IMR-90 (cell line): ENCODE results near the gene BTN1A1. TPM values are rescaled to one million over a fixed set of nuclear protein-coding genes. Genes with fewer than 3 reads are reported as not detected.
A peak's percentile ranks its signal among the peaks of the same experiment; 100 is the strongest.

Experiments used
- ATAC-seq: fragments of 200-7000 bp; cut with Tn5 transposase; 2 replicates; pipeline ENCODE4 v1.9.1; 2020; ENCODE audit warnings: low read depth, mild to moderate bottlenecking, moderate library complexity
- BruUV-seq: library from RNA; stranded (reverse); fragments of 400-500 nt; replicated peaks from 2 replicates; lab custom pipeline; 2021; lab: Mats Ljungman, UMichigan
- CTCF ChIA-PET: fragments of 300-600 bp; formaldehyde crosslinking; extraction: SDS; loops from one replicate; lab custom pipeline; 2021; ENCODE audit warnings: antibody characterized with exemption; lab: Yijun Ruan, JAX
- POLR2A ChIA-PET: fragments of 300-600 bp; sonication (Branson Sonifier 250); formaldehyde crosslinking; loops from one replicate; lab custom pipeline; 2022; ENCODE audit warnings: antibody characterized with exemption; ENCODE audit not compliant: unreplicated experiment; lab: Charles Lee
- DNase-seq: peaks from one replicate; pipeline ENCODE4 v3.0.0; 2013
- H2AFZ ChIP-seq: replicated peaks from 2 replicates; pipeline ENCODE3; 2013; ENCODE audit warnings: low read length, mild to moderate bottlenecking; ENCODE audit not compliant: poor library complexity
- H2AK5ac ChIP-seq: 2 replicates; pipeline ENCODE4 v1.6.1; 2013; ENCODE audit warnings: low read depth, low read length, inconsistent platforms
- H2AK9ac ChIP-seq: replicated peaks from 2 replicates; pipeline ENCODE3; 2013; ENCODE audit warnings: mild to moderate bottlenecking, low read depth, low read length, moderate library complexity; ENCODE audit not compliant: poor library complexity
- H2BK120ac ChIP-seq: 2 replicates; pipeline ENCODE4 v1.6.1; 2013; ENCODE audit warnings: low read depth, low read length, inconsistent platforms
- H2BK15ac ChIP-seq: 3 replicates; pipeline ENCODE4 v1.6.1; 2013; ENCODE audit warnings: low read depth, low read length, inconsistent platforms
- H2BK20ac ChIP-seq: 2 replicates; pipeline ENCODE4 v1.6.1; 2013; ENCODE audit warnings: low read depth, mild to moderate bottlenecking, inconsistent platforms, low read length, moderate library complexity
- H2BK5ac ChIP-seq: 2 replicates; pipeline ENCODE4 v1.6.1; 2013; ENCODE audit warnings: mild to moderate bottlenecking, low read depth, low read length, inconsistent platforms; ENCODE audit not compliant: poor library complexity, severe bottlenecking
- H3K14ac ChIP-seq: replicated peaks from 2 replicates; pipeline ENCODE4 v1.6.1; 2013; ENCODE audit warnings: low read depth, low read length, inconsistent platforms
- H3K18ac ChIP-seq: 2 replicates; pipeline ENCODE4 v1.6.1; 2013; ENCODE audit warnings: low read depth, low read length, control low read depth
- H3K23ac ChIP-seq: 2 replicates; pipeline ENCODE4 v1.6.1; 2013; ENCODE audit warnings: low read depth, low read length, inconsistent platforms
- H3K27ac ChIP-seq: 2 replicates; pipeline ENCODE4 v1.5.1; 2013; ENCODE audit warnings: mild to moderate bottlenecking, control low read depth, low read length; ENCODE audit not compliant: insufficient read depth
- H3K27me3 ChIP-seq: 2 replicates; pipeline ENCODE4 v1.6.1; 2013; ENCODE audit warnings: low read length; ENCODE audit not compliant: control insufficient read depth, insufficient read depth
- H3K36me3 ChIP-seq: 2 replicates; pipeline ENCODE4 v1.6.1; 2013; ENCODE audit warnings: low read length, mixed read lengths; ENCODE audit not compliant: control insufficient read depth, insufficient read depth
- H3K4ac ChIP-seq: 2 replicates; pipeline ENCODE4 v1.6.1; 2013; ENCODE audit warnings: low read depth, low read length, inconsistent platforms
- H3K4me1 ChIP-seq: 2 replicates; pipeline ENCODE4 v1.6.1; 2013; ENCODE audit warnings: low read length, mixed read lengths; ENCODE audit not compliant: control insufficient read depth, insufficient read depth
- H3K4me2 ChIP-seq: 2 replicates; pipeline ENCODE4 v1.6.1; 2013; ENCODE audit warnings: low read depth, mild to moderate bottlenecking, control low read depth, low read length, moderate library complexity
- H3K4me3 ChIP-seq: 2 replicates; pipeline ENCODE4 v1.5.1; 2013; ENCODE audit warnings: low read depth, mild to moderate bottlenecking, control low read depth, low read length, moderate library complexity; ENCODE audit not compliant: insufficient read depth
- H3K56ac ChIP-seq: 2 replicates; pipeline ENCODE4 v1.6.1; 2013; ENCODE audit warnings: low read length, inconsistent platforms; ENCODE audit not compliant: insufficient read depth; ENCODE audit errors: extremely low read depth
- H3K79me1 ChIP-seq, 2 experiments: 2 replicates each; pipeline ENCODE4 v1.6.1; 2013; ENCODE audit warnings: low read length in 2 of 2, inconsistent platforms in 1 of 2, low read depth in 1 of 2
- H3K9ac ChIP-seq: 2 replicates; pipeline ENCODE4 v1.6.1; 2013; ENCODE audit warnings: low read depth, low read length, control low read depth
- H3K9me1 ChIP-seq: 2 replicates; pipeline ENCODE4 v1.6.1; 2013; ENCODE audit warnings: low read length, inconsistent platforms; ENCODE audit not compliant: insufficient read depth
- H3K9me3 ChIP-seq: 2 replicates; pipeline ENCODE4 v1.6.1; 2013; ENCODE audit warnings: low read length; ENCODE audit not compliant: control insufficient read depth, insufficient read depth
- H4K20me1 ChIP-seq: 2 replicates; pipeline ENCODE4 v1.6.1; 2013; ENCODE audit warnings: low read length, inconsistent platforms; ENCODE audit not compliant: insufficient read depth
- H4K5ac ChIP-seq: 2 replicates; pipeline ENCODE4 v1.6.1; 2013; ENCODE audit warnings: mild to moderate bottlenecking, low read depth, low read length, control low read depth
- H4K8ac ChIP-seq, 2 experiments: 2 replicates each; pipeline ENCODE4 v1.6.1; 2013; ENCODE audit warnings: low read depth in 2 of 2, low read length in 2 of 2, control low read depth in 1 of 2, inconsistent platforms in 1 of 2
- H4K91ac ChIP-seq: 2 replicates; pipeline ENCODE4 v1.6.1; 2013; ENCODE audit warnings: low read depth, low read length, inconsistent platforms; ENCODE audit not compliant: insufficient read depth
- BHLHE40 ChIP-seq: fragments of 150-350 bp; IDR thresholded peaks from 2 replicates; pipeline ENCODE4 v1.6.1; 2016; ENCODE audit warnings: mild to moderate bottlenecking, low read depth, low read length
- CEBPB ChIP-seq: IDR thresholded peaks from 2 replicates; pipeline ENCODE4 v1.6.1; 2012; ENCODE audit warnings: low read depth, low read length, improper control_type of control experiment
- CHD1 ChIP-seq: IDR thresholded peaks from 2 replicates; pipeline ENCODE4 v1.6.1; 2012; ENCODE audit warnings: low read depth, low read length, improper control_type of control experiment
- FOS ChIP-seq: fragments of 150-350 bp; IDR thresholded peaks from 2 replicates; pipeline ENCODE4 v1.6.1; 2016; ENCODE audit warnings: low read depth, low read length
- MAFK ChIP-seq: IDR thresholded peaks from 2 replicates; pipeline ENCODE4 v1.6.1; 2012; ENCODE audit warnings: low read depth, low read length, improper control_type of control experiment
- MAZ ChIP-seq: IDR thresholded peaks from 2 replicates; pipeline ENCODE4 v1.6.1; 2012; ENCODE audit warnings: low read depth, mild to moderate bottlenecking, low read length, improper control_type of control experiment, moderate library complexity, borderline replicate concordance
- MXI1 ChIP-seq: IDR thresholded peaks from 2 replicates; pipeline ENCODE4 v1.6.1; 2012; ENCODE audit warnings: low read depth, mild to moderate bottlenecking, low read length, moderate library complexity, borderline replicate concordance
- NFE2L2 ChIP-seq: fragments of 150-350 bp; IDR thresholded peaks from 2 replicates; pipeline ENCODE4 v1.6.1; 2016; ENCODE audit warnings: low read depth, mild to moderate bottlenecking, low read length
- RCOR1 ChIP-seq: IDR thresholded peaks from 2 replicates; pipeline ENCODE4 v1.6.1; 2012; ENCODE audit warnings: mild to moderate bottlenecking, low read length, improper control_type of control experiment; ENCODE audit not compliant: insufficient replicate concordance
- SMC3 ChIP-seq: fragments of 150-350 bp; IDR thresholded peaks from 2 replicates; pipeline ENCODE4 v1.6.1; 2016; ENCODE audit warnings: low read depth, mild to moderate bottlenecking, antibody characterized with exemption, low read length, moderate library complexity
- USF2 ChIP-seq: fragments of 150-350 bp; IDR thresholded peaks from 2 replicates; pipeline ENCODE4 v1.6.1; 2017; ENCODE audit warnings: mild to moderate bottlenecking, antibody characterized with exemption, low read length, low read depth
- WGBS, 2 experiments: methylation state at CpG; one replicate each; pipeline versions ENCODE4 v1.1.5 to v1.1.7; 2013; ENCODE audit warnings: missing lambda C conversion rate in 2 of 2; ENCODE audit not compliant: insufficient read length in 1 of 2; ENCODE audit errors: extremely low coverage in 2 of 2; 5-methylcytosine and 5-hydroxymethylcytosine counted together
- dilution Hi-C: fragments of 300-500 bp; cut with HindIII; formaldehyde crosslinking; loops from one replicate; pipeline ENCODE4 v1.14.3; 2018; ENCODE audit warnings: low sequenced_read_pairs; ENCODE audit not compliant: unreplicated experiment
- in situ Hi-C: fragments of 300-500 bp; cut with MboI; formaldehyde crosslinking; loops from 3 replicates; pipeline ENCODE4 v1.14.3; 2019; ENCODE audit warnings: low sequenced_read_pairs, inconsistent platforms, mixed read lengths
- intact Hi-C: fragments of 100-400 bp; cut with micrococcal nuclease; formaldehyde crosslinking; loops from 2 replicates; pipeline ENCODE4 v1.10.0; 2022
- polyA plus RNA-seq, 3 experiments: library from polyadenylated mRNA; depleted of rRNA; stranded (reverse); fragments of >200 nt; gene quantifications; 2 replicates each; pipeline ENCODE4 v1.2.3, GENCODE V29; 2012; ENCODE audit warnings: low replicate concordance in 1 of 3
- total RNA-seq: library from RNA; depleted of rRNA; stranded (reverse); fragments of >200 nt; gene quantifications from 2 replicates; pipeline ENCODE4 v1.2.3, GENCODE V29; 2012
- TF ChIP-seq, protein P1 (sequence below): conservative IDR thresholded peaks from 2 replicates; pipeline ENCODE4 v1.5.1; 2012; ENCODE audit warnings: mild to moderate bottlenecking, low read depth, low read length, improper control_type of control experiment
- TF ChIP-seq, protein P2 (sequence below): fragments of 150-350 bp; IDR thresholded peaks from 2 replicates; pipeline ENCODE4 v1.6.1; 2016; ENCODE audit warnings: low read depth, mild to moderate bottlenecking, low read length, moderate library complexity, borderline replicate concordance

Gene BTN1A1
- total and polyA plus RNA-seq, 2 of the 4 experiments (the other 2 are of a cell fraction): not detected

- POLR2A ChIA-PET: interaction anchor here (0.8 kb wide), 1 partner anchor 12 kb away, joined by 3 read pairs; no protein-coding TSS in a partner anchor
- H3K79me1 ChIP-seq: no peaks in the 10 kb centered on the region
- TSS peak; percentile 100 for BruUV-seq
- 63% methylated on average over 1 of the region's 16 CpGs; no CpG with 5 or more reads in 1 of the 2 experiments for WGBS, 2 experiments
- H3K9me1 ChIP-seq: no peaks in the 10 kb centered on the region
- in situ Hi-C loops (no loop called here), dilution Hi-C loops (no loop called here), intact Hi-C loops (loop anchor here (1.0 to 10.0 kb wide), 3 partner anchors 12 to 232 kb away; no protein-coding TSS in a partner anchor)
- no peak overlapping the region for H3K14ac ChIP-seq
- no peak overlapping the region for H2AK5ac ChIP-seq
- H4K91ac ChIP-seq: no peak overlapping the region
- no peaks in the 10 kb centered on the region for H3K9me3 ChIP-seq
- H2BK120ac ChIP-seq: no peak overlapping the region
- H4K8ac ChIP-seq: no peak overlapping the region
- CTCF ChIA-PET: interaction anchor here (1.4 kb wide), 1 partner anchor 39 kb away, joined by 5 read pairs; no protein-coding TSS in a partner anchor
- DNase-seq: peak; percentile 97
- H3K23ac ChIP-seq: no peak overlapping the region
- peaks cover 9% of the 10 kb centered on the region for H4K20me1 ChIP-seq
- peak overlapping the region; percentile 52 for H2BK5ac ChIP-seq
- H3K27me3 ChIP-seq: no peaks in the 10 kb centered on the region
- no peak overlapping the region for H3K4ac ChIP-seq
- no peak overlapping the region for H2BK20ac ChIP-seq
- no peak overlapping the region for H2AFZ ChIP-seq
- H2BK15ac ChIP-seq: no peak overlapping the region
- H3K36me3 ChIP-seq: no peaks in the 10 kb centered on the region
- H3K56ac ChIP-seq: no peak overlapping the region
- H3K4me2 ChIP-seq: peak overlapping the region; percentile 45
- no peaks in the 10 kb centered on the region for H3K4me1 ChIP-seq
- no peak overlapping the region for H3K18ac ChIP-seq
- no peak overlapping the region for H2AK9ac ChIP-seq
- ATAC-seq: peak; percentile 79
- no peak overlapping the region for H4K5ac ChIP-seq
- H3K4me3 ChIP-seq: peak overlapping the region; percentile 12; the same call in 1 of the 2 replicates
- no peak overlapping the region for H3K27ac ChIP-seq
- no peak overlapping the region for H3K9ac ChIP-seq
- TF ChIP-seq BHLHE40 (no peak), CHD1 (no peak), MAZ (no peak; the same call in 1 of the 2 replicates), FOS (peak; percentile 81), USF2 (no peak), MAFK (no peak), CEBPB (0 out of 2 replicates have a peak, but pooled peaks have one; percentile 6), NFE2L2 (peak; percentile 36; the same call in 1 of the 2 replicates), SMC3 (no peak), RCOR1 (peak; percentile 17), MXI1 (no peak)
- TF ChIP-seq, protein P1, sequence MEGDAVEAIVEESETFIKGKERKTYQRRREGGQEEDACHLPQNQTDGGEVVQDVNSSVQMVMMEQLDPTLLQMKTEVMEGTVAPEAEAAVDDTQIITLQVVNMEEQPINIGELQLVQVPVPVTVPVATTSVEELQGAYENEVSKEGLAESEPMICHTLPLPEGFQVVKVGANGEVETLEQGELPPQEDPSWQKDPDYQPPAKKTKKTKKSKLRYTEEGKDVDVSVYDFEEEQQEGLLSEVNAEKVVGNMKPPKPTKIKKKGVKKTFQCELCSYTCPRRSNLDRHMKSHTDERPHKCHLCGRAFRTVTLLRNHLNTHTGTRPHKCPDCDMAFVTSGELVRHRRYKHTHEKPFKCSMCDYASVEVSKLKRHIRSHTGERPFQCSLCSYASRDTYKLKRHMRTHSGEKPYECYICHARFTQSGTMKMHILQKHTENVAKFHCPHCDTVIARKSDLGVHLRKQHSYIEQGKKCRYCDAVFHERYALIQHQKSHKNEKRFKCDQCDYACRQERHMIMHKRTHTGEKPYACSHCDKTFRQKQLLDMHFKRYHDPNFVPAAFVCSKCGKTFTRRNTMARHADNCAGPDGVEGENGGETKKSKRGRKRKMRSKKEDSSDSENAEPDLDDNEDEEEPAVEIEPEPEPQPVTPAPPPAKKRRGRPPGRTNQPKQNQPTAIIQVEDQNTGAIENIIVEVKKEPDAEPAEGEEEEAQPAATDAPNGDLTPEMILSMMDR: no peak
- TF ChIP-seq, protein P2, sequence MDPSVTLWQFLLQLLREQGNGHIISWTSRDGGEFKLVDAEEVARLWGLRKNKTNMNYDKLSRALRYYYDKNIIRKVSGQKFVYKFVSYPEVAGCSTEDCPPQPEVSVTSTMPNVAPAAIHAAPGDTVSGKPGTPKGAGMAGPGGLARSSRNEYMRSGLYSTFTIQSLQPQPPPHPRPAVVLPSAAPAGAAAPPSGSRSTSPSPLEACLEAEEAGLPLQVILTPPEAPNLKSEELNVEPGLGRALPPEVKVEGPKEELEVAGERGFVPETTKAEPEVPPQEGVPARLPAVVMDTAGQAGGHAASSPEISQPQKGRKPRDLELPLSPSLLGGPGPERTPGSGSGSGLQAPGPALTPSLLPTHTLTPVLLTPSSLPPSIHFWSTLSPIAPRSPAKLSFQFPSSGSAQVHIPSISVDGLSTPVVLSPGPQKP: no peak
Observed at GRCh38 chr6:26556263-26557070, 56.4 kb downstream of the BTN1A1 start.
